ENCODE data around the gene DUOXA1. TPM values are rescaled to one million over a fixed set of nuclear protein-coding genes. Genes with fewer than 3 reads are reported as not detected.
"Not testable (repeated sequence)": the region's sequence is repeated elsewhere in the genome, so short reads cannot be mapped to it uniquely, and the experiment has no call there.

The DUOXA1 gene
- total RNA-seq, 2 donors from 2014 or later: 0.88 to 1.3 TPM

DNA sequence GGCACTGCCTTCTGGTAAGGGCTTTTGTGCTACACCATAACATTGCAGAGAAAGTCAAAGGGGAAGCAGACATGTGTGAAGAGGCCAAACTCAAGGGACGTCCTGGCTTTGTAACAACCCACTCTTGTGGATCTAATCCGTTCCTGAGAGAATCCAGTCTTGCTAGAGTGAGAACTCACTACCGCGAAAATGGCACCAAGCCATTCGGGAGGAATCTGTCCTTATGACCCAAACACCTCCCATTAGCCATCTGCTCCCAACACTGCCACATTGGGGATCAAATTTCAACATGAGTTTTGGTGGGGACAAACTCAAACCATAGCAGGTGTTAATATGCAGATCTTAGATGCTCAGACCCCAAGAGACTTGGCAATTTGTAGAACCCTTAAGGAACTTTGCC is 50.5 kb downstream of the DUOXA1 start:
- intact Hi-C loops (cut with DNase I); H3K9ac ChIP-seq (ENCODE audit: low read depth in 2 of 2, low read length in 2 of 2); H3K9me3 ChIP-seq; DNase-seq; H3K27me3 ChIP-seq; H3K4me1 ChIP-seq; H3K27ac ChIP-seq; H3K36me3 ChIP-seq; H3K4me3 ChIP-seq: not testable (repeated sequence)

DNA sequence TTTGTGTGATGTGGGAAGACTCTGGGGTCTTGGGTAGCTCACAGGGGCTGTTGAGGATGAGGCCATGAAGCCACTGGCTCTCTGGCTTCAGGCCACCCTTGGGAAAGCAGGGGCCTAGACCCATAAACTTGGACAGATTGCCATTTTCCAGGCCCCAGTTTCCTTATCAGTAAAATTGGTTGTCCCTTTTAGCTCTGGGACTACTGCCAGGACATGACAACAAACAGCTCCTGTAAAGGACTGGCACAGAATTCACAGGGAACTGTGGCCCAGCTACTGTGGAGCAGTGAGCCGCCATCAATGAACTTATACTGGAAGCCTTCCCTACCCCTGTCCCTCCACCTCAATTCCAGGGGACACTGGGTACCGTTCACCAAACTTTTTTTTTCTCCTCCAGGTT is 52.3 kb downstream of the DUOXA1 start:
- not testable (repeated sequence) for H3K27me3 ChIP-seq
- H3K27ac ChIP-seq: peak overlapping the region; percentile 40
- DNase-seq: peak; percentile 59

DNA sequence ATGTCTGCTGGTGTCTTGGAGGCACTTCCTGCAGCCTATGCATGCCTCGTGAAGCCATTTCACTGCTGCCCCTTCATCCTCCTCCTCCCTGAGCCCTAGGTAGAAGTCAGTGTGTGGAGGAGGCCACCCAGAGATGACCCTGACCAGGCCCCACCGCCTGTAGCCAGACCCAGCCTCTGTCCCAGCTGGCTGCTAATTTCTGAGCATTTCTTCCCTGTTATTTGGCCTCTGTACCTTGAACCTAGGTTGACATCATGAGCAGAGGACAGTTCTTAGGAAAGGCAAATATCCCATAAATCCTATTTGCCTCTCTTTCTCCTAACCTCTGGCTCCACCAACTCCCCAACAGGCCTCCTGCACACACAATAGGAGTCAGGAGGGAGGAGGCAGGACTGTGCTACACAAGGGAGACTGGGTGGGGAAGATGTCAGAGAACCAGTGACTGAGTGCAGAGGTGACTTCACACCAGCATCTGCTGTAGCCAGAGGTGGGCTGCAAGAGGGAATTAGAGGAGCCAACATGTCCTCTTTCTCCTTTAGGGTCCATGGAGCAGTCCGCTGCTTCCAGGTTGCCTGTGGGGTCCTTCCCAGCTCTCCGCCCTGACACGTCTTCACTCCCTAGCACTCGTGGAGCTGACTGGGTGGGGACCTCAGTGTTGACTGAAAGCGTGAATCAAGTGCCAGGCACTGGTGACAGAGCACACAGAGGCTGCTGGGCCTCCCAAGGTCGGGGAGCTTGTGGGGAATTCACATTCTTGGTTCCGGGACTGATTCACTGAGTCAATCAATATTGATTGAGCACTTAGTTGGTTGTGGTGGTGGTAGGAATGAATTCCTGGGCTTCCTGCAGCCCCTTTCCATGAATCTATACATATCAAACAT is 54.0 kb downstream of the DUOXA1 start:
- H3K4me1 ChIP-seq; H3K27me3 ChIP-seq; H3K27ac ChIP-seq; DNase-seq; intact Hi-C loops (cut with DNase I); H3K9me3 ChIP-seq; H3K36me3 ChIP-seq; H3K4me3 ChIP-seq; H3K9ac ChIP-seq (ENCODE audit: low read depth in 2 of 2, low read length in 2 of 2): not testable (repeated sequence)

More for the DNA sequence above, 52.3 kb downstream of the DUOXA1 start:
- H3K4me1 ChIP-seq; intact Hi-C loops (cut with DNase I); H3K9me3 ChIP-seq; H3K9ac ChIP-seq (ENCODE audit: low read depth in 2 of 2, low read length in 2 of 2); H3K36me3 ChIP-seq; H3K4me3 ChIP-seq: not testable (repeated sequence)

DNA sequence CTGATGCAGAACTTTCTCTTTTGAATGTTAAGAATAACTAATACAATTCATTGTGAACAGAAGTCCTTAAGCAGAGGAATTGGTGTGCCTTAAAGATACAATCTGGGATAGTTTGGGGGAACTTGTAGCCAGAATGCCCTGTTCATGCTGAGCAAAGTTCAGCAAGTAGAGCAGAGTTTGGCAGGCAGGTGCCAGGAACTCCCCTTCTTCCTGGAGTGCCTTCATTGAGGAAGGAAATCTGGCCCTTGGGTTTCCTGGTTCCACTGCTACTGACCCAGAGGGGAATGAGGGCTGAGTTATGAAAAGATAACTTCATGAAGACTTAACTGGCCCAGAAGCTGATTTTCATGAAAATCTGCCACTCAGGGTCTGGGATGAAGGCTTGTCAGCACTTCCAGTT is 56.1 kb downstream of the DUOXA1 start:
- H3K27me3 ChIP-seq; intact Hi-C loops (cut with DNase I); H3K9me3 ChIP-seq; H3K36me3 ChIP-seq; H3K27ac ChIP-seq; DNase-seq; H3K4me3 ChIP-seq; H3K4me1 ChIP-seq; H3K9ac ChIP-seq (ENCODE audit: low read depth in 2 of 2, low read length in 2 of 2): not testable (repeated sequence)

DNA sequence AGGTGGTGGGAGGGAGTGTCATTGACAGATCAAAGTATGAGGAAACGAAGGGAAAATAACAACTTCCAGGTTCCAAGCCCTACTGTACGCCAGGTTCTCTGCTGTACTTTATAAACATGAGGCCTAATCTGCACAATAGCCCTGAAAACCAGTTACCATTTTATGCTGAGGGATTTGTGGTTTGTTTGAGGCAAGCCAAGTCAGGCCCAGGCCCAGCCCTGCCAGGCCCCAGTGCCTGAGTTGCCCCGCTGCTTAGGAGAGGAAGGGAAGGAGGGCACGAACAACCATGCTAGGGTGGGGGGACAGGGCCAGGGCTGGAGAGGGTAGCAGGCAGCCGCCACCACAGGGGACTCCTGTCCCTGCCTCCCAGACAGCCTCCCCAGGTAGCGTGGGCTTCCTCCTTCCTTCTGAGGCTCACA is 59.7 kb downstream of the DUOXA1 start:
- H3K4me1 ChIP-seq; intact Hi-C loops (cut with DNase I); H3K36me3 ChIP-seq; DNase-seq; H3K27me3 ChIP-seq; H3K9ac ChIP-seq (ENCODE audit: low read depth in 2 of 2, low read length in 2 of 2); H3K9me3 ChIP-seq; H3K4me3 ChIP-seq: not testable (repeated sequence)
- peak overlapping the region; percentile 74 for H3K27ac ChIP-seq

Other genes with a start within 250 kb of the DUOXA1 start
- gene TERB2, start 173.2 kb downstream of the DUOXA1 start, total RNA-seq: not detected
- 10 to 100 TPM; 15.1 to 44.2 TPM for gene SORD, start 106.7 kb downstream of the DUOXA1 start, total RNA-seq
- gene DUOX2, start 15.7 kb downstream of the DUOXA1 start, total RNA-seq: 100 to 1,000 TPM in 1 of 2 donors, 10 to 100 TPM in 1; 40.0 to 111 TPM
- gene DUOXA2, start 15.6 kb downstream of the DUOXA1 start, total RNA-seq: 10 to 100 TPM; 30.2 to 48.5 TPM
- under 1 TPM; 0.45 to 0.96 TPM for gene DUOX1, start 115 bp upstream of the DUOXA1 start, total RNA-seq
- gene SHF, start 58.1 kb upstream of the DUOXA1 start, total RNA-seq: 10 to 100 TPM in 1 of 2 donors, 1 to 10 TPM in 1; 8.7 to 14.7 TPM
- 10 to 100 TPM; 21.6 to 54.9 TPM for gene SLC28A2, start 122.4 kb upstream of the DUOXA1 start, total RNA-seq
- gene GATM, start 248.7 kb upstream of the DUOXA1 start, total RNA-seq: 10 to 100 TPM in 1 of 2 donors, 1 to 10 TPM in 1; 6.4 to 17.9 TPM

All from colonic mucosa (tissue), 4 donors.